H1 (cell line): ENCODE data around the gene DUOX1. TPM values are rescaled to one million over a fixed set of nuclear protein-coding genes. Genes with fewer than 3 reads are reported as not detected.

Experiments used
- EP300 ChIP-seq, 2 experiments: IDR thresholded peaks; 1 replicate in 1 of 2; 2 replicates in 1 of 2; pipeline ENCODE4 v1.6.1; 2011 to 2012; ENCODE audit warnings: low read depth in 2 of 2, low read length in 2 of 2, mild to moderate bottlenecking in 2 of 2, borderline replicate concordance in 1 of 2, inconsistent platforms in 1 of 2, moderate library complexity in 1 of 2
- MAFK ChIP-seq: IDR thresholded peaks from 2 replicates; pipeline ENCODE4 v1.6.1; 2012; ENCODE audit warnings: low read depth, mild to moderate bottlenecking, improper control_type of control experiment, low read length
- NRF1 ChIP-seq: IDR thresholded peaks from 2 replicates; pipeline ENCODE4 v1.6.1; 2011; ENCODE audit warnings: mild to moderate bottlenecking, low read depth, low read length, improper control_type of control experiment
- polyA plus RNA-seq, 7 experiments: library from polyadenylated mRNA; depleted of rRNA in 3 of 7; stranded (reverse) in 5 of 7; unstranded in 2 of 7; fragments of >200 nt in 5 of 7; fragments of 200-250 nt in 2 of 7; gene quantifications; 1 replicate in 5 of 7; 2 replicates in 1 of 7; 4 replicates in 1 of 7; pipeline versions ENCODE4 v1.2.1 to v1.2.3, GENCODE V29; 2011 to 2013; ENCODE audit warnings: missing spikeins in 2 of 7, mixed read lengths in 2 of 7
- total RNA-seq: library from RNA; stranded (reverse); fragmentation: NEBNext Ultra II Directional; extraction: Animal tissue kit (Norgen Biotek cat#: 25700); gene quantifications from 2 replicates; pipeline ENCODE4 v1.2.1, GENCODE V29; 2021
- TF ChIP-seq, protein P1 (sequence below): IDR thresholded peaks from 2 replicates; pipeline ENCODE4 v1.6.1; 2012; ENCODE audit warnings: inconsistent platforms

DUOX1 gene
- total and polyA plus RNA-seq, 2 of the 8 experiments (the other 6 are each of a cell fraction or from before 2014, with no cell fraction given) = 0.84 to 1.4 TPM

DNA sequence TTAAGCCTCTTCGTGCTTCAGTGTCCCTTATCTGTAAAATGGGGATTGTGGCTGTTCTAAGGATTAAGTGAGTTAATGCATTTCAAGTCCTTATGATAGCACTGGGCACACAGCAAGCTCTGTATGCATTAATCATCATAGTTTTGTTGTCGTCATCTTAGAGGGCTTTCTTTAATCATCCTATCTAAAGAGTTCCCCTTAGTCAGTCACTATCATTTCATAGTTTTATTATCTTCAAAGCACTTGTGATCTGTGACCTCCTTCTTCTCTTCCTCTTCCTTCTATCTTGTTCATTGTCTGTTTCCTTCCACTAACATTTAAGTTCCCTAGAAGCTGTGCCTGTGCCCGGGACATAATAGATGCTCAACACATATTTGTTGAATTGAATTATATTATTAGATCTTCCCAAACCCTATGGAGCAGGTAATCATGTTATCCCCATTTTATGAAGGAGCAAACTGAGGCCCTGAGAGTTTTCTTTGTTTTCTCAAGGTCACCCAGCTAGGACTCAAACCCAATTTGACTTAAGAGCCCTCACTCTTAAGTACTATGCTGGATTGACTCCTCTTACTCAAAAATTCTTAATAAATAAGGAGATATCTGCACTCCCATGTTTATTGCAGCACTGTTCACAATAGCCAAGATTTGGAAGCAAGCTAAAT, 40.0 kb upstream of the DUOX1 start (continued):
- TF ChIP-seq MAFK = no peak
- TF ChIP-seq EP300 (IDR thresholded peaks at IDR 0.05; ENCODE audit: borderline replicate concordance in 1 of 2, low read depth in 2 of 2, low read length in 2 of 2) = no peak
- TF ChIP-seq, protein P1, sequence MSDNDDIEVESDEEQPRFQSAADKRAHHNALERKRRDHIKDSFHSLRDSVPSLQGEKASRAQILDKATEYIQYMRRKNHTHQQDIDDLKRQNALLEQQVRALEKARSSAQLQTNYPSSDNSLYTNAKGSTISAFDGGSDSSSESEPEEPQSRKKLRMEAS = no peak
- TF ChIP-seq NRF1 = no peak
- TF ChIP-seq, all 59 proteins: peak for 0
